CD4-positive, alpha-beta T cell treated with Interleukin-4 for 1 hour (primary cell): ENCODE results near the gene MAMDC2.

Source experiments
- DNase-seq, 2 donors: peaks; one replicate each; pipeline ENCODE4 v3.0.0-alpha.2; 2020 to 2022

Gene MAMDC2

DNA sequence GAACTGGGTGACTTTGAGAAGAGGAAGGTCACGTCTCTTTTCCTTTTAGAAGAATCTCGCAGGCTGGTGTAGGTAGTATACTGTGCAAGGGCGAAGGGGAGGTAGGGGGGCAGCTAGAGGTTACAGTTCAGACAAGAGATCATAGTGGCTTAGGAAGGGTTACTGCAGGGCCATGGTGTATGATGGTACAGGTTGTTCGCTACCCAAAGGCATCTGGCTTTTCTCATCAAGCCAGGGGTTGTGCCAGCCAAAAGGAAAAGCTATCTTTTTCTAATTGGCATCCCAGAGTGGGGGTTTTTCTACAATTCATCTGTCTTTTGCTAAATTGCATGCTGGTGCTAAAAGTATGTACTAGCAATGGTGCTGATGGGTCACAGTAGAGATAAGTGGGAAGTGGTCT is 22.8 kb downstream of the MAMDC2 start:
- no peak for DNase-seq

DNA sequence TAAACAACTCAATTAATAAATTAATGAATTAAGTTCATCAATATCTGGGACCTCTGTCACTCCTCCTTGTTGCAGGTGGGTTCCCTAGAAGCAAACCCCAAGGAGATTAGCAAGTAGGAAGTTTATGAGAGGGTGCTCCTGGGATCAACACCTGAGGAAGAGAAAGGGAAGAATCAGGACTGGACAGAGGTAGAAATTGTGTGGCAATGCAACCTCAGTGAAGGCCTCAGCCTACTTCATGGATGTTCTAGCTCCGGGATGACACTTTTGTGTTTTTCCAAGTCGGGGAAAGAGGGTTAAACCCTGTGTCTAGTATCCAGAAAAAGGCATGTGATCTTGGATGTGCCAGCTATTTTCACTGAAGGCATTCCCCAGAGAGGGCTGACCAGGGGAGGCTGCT is 23.2 kb downstream of the MAMDC2 start:
- no peak for DNase-seq

DNA sequence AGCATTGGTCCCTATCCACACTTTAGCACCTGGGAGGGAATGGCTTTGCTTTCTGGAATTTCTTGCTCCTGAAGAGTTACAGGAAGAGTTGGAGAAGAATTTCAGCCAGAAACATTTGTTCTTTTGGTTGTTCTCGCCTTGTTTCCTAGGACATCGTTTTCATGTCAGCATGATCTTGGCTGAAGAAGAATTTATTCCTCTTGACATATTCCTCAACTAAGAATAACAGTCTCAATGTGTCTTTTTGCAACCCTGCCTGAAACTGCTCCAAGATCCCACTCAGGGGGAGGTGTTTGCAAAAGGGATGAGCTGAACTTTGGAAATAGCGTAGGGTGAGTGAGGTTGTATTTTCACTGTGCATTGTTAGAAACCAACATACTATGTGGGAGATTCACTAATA is 26.1 kb downstream of the MAMDC2 start:
- DNase-seq, result no peak

DNA sequence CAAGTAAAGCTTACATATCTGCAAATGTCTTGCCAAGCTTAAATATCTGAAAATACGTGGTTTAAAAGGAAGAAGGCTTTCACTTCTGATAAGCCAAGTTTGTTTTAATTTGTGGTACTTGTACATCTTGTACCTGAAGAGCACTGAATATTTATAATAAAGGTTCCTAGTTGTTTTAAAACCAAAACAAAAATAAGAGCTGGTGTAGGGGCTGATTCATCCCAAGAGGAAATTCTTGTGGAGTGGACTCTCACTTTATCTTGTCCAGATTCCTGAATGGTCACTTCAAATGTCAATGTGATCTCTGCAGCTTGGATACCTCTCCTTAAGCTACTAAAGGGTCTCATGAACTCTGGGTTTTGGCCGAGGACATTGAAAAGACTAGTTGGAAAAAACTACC is 29.5 kb downstream of the MAMDC2 start:
- DNase-seq, result no peak

DNA sequence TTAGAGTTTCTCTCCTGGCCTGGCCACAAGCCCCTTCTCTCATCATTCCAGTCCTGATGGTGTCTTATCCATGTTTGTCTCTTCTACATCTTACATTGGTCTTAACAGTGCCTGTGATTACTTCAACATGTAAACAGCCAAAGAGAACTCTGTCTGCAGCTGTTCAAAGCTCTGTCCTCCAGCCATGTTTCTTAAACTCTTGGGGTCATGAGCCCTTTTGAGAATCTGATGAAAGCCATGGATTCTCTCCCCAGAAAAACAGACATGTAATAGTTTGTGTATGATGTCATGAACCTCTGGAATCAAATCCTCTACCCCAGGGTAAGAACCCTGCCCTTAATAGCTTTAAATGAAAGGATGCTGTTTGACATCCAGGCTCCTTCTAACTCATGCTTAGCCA is 30.1 kb downstream of the MAMDC2 start:
- DNase-seq, result no peak

DNA sequence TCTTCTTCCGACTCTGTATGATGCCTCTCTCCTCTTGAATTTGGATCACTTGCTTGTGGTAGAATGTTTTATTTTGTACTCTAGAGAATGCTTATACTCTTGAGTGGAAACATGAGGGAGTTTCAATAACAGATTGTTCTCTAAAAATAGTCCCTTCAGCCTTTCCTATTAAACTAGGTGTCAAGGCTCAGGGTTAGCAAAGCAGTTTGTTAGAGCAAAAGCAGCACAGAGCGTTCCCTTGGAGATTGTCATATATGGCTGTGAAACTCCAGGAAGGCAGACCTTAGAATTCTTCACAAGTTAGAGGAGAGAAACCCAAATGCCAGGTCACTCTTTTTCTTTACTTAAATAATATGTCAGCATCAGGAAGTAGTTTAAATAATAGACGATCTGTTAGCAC is 33.0 kb downstream of the MAMDC2 start:
- DNase-seq, result no peak

DNA sequence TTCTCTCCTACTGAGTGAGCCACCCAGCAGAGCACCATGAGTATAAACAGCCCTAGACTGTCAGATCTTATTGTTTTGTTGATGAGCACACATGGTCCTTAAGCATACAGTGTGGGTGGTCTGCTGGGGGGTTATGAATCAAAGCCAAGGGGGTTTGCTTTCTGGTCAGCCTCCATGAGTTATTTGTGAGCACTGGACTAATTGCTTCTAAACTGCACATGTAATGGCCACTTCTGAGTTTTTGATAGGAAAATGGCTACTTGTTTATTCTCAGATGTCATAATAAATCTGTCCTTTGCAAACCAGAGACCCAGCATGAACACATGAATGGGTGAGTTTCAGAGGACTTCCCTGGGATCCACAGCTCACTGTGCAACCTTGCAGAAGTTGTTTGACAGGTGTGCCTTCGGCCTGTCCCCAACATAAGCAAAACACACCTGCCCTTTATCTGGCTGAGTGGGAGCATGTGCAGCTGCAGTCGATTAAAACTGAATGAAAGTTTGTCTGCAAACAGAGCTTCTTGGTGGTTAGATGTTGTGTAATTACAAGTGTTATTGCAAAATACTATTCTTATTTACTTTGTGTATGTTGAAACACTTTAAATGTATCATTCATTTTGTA is 35.9 kb downstream of the MAMDC2 start:
- no peak for DNase-seq

DNA sequence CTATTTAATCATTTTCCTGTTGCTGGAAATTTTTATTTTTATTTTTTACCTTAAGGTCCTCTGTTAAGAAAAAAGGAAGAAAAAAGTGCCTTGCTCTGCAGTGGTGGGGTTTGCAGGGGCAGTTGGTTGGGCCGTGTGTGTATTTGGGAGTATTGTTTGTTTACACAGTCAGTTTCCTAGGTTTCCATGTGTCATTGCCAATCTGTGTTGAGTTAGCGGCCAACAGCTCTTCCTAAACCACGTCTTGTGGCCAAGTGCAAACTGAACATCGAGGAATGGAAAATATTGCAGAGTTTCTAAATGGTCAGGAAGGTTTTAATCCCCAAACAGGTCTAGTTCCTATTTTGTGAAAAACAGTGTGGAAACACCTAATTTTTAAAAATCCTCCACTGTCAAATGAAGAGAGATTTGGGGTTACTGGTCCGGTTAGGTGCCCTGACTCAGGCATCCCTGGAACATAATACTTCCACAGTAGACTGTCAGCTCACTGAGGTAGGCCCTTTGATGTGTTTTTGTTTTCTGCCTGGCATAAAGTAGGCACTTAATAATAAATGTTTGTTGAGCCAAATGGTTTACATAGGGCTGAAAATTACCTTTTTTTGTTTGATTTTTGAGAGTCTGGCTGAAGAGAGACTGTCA is 37.0 kb downstream of the MAMDC2 start:
- DNase-seq, result no peak

DNA sequence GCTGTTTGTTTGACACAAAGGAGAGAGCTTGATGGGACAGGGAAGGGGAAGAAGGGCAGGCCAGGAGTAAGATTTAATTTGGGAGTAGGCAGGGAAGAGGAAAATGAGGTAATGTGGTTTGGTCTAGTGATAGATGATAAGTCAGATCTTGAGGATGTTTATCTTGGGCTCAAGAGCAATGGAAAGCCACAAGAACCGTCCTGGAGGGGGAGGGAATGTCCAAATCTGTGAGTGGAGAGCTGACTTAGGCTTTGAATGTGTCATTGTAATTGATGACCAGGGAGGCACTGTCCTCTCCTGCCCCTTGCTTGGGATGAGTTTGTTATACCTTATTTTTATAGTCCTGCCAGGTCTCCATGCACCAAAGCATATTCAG is 37.5 kb downstream of the MAMDC2 start:
- no peak for DNase-seq

DNA sequence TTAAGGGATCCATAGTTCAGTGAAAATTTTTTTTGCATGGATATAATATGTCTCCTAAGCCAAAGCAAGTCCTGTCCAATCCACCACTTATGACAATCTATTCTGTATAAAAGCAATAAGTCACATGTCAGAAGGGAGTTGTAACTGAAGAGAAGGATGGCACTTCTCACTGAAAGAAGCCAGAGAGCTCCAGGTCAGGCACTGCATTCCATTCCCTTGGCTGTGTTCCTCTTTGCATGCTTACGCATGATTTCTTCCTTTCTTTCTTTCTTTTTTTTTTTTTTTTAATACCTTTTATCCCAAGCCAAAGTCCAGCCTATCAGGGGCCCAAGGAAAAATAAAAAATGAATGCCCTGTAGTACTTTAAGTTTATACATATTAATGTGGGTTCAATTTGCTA is 39.8 kb downstream of the MAMDC2 start:
- DNase-seq, result no peak

DNA sequence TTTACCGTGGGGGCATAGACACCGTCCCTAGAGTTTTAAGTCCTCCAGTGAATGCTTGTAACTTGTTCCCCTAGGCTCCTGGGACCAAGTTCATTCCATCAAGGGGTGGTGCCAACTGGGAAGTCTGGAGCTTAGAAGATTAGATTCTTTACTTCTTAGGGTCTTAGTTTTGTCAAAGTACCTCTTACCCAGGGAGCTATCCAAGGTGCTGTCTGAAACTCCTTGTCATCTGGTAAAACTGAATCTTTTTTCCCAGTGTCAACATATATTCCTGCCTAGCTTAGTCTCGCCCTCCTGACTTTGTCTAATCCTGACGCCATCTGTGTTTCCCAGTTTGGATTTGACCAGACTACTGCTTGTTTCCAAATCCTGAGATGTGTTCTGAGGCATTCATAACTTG is 41.6 kb downstream of the MAMDC2 start:
- DNase-seq, result no peak

DNA sequence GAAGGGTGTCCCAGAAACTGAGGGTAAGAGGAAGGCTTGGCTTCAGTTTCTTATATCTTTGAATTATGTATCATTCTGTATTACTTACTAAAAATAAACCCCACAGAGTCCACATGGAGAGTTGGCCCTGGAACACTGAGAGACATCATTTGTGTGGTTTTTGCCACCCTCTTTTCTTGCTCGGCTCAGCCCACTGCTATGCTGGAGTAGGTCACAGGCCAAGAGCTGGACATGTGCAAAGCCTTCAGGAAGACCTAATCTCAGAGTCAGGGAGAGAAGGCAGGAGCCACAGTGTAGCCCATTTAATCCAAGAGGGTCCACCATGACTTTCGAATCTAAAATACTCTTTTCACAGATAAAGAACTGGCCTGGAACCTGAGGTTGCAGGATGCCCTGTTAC is 47.5 kb downstream of the MAMDC2 start:
- DNase-seq, result no peak

DNA sequence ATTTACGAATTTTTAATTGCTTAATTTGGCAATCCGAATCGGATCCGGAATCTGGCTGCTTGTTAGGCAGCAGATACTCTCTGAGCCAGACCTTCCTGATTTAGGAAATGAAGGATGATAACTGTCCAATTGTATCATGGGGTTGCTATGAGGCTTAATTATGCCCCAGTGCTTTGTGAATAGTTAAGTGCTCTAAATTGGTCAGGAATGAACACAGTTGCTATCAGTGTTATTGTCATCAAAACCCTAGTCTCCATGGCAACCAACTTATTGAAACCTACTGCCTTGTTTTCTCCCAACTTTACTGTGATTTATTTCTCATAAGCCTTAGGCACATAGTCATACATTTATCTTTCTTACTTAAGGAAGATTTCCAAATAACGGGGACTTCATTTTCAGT is 47.9 kb downstream of the MAMDC2 start:
- no peak for DNase-seq

DNA sequence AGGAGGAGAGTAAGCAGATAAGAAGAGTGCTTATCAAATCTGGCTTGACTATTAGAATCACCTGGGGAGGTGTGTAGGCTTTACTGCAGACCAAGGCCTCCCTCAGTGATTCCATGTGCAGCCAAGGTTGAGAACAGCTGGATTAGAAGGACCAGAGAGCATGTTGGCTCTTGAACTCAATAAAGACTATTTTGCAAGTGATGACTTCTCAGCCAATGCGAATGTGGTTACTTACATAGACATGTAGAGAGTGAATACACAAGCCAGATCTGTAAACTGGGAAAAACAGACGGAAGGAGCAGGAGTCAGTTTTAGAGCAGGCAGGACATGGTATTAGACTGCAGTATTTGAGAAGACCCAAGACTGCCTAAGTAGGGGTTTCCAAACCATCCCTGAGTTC is 48.5 kb downstream of the MAMDC2 start:
- no peak for DNase-seq

DNA sequence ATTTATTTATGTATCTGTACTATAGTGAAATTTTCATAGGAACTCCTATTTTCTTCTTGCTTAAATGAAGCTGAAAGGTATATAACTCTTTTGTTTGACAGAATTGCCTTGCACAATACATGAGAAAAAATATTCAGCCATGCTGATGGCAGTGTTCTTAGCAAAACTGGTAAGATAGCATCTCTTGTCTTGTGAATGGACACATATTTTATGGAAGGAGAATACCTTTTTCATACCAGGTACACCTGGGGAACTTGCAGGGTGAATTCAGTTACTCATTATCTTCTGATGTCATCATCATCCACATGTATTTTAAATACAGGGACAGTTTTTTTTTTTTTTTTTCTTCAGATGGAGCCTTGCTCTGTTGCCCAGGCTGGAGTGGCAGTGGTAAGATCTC is 49.4 kb downstream of the MAMDC2 start:
- no peak for DNase-seq

DNA sequence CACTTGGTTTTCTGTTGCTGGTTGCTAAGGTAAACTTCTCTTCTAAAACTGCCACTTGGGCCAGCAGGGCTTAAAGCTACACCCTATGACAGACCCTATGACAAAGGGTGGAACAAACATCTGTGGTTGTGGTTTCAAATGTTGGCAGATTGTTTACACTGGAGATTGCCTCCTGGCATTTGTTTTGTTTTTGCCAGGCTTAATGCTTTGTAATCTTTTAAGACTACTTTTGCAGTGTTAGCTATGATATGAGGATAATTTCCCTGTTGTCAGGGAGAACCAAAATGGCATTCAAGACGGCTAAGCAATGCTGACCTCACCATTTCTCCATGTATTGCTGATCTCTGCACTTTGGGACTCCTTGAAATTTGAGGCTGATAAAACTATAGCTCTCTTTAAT is 50.3 kb downstream of the MAMDC2 start:
- peak in 1 of 2 donors; percentile 7 for DNase-seq

DNA sequence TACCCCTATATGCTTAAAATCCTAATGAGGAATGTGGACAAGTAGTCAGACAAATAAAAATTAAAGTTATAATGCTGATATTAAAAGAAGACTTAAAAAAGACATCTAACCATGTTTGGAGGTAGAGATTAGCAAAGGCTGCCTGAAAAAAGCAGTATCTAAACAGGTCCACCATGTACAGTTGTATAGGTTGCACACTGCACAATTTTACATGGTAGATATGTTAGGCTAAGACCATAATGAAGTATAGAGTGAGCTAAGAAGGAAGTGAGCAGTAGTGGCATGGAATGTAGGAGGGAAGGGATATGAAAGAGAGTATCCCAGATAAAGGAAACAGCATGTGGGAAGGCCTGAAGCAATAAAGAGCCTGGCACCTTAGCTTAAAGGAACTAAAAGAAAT is 51.1 kb downstream of the MAMDC2 start:
- no peak for DNase-seq

DNA sequence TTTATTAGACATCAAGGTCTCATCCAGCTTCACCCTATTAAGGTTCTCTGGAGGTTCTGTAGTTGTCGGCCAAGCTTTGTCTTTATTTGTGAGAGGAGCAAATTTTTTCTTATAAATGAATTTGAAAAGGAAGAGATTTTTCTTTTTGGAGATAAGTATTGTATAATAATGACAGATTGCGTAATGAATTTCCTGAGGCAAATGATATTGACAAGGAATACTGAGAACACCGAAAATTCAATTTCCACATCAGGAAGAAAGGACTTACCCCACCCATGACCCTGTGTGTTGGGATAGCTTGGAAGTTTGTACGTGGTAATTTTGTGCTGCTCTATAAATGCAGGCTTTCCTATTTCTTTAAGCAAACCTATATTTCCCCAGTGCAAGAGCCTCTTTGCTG is 53.5 kb downstream of the MAMDC2 start:
- no peak for DNase-seq

DNA sequence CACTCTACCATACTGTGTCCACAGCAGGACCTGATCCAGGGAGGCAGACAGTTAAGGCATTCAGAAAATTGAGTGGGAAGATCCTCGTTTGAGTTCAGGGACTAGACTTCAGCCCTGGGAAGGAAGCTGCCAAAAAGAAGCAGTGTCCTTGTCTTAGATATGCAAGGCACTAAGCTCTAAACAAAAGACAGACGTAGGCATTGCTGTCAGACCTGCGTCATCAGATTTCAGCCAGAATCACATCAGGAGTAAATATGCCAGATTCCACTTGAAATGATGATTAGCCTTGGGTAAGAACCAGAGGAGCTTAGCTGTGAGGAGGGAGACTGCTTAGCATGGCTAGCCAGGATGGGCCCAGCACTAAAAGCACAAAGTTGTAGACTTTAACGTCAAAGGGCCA is 56.7 kb downstream of the MAMDC2 start:
- DNase-seq, result no peak

DNA sequence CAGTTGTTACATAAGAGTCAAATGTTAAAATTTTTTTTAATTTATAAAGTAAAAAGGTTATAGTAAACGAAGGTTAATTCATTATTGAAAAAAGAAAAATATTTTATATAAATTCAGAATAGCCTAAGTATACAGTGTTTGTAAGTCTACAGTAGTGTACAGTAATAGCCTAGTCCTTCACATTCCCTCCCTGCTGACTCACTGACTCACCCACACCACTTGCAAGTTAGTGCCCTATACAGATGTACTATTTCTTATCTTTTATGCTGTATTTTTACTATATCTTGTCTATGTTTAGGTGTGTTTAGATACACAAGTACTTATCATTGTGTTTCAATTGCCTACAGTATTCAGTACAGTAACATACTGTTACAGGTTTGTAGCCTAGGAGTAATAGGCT is 57.6 kb downstream of the MAMDC2 start:
- DNase-seq, result no peak

DNA sequence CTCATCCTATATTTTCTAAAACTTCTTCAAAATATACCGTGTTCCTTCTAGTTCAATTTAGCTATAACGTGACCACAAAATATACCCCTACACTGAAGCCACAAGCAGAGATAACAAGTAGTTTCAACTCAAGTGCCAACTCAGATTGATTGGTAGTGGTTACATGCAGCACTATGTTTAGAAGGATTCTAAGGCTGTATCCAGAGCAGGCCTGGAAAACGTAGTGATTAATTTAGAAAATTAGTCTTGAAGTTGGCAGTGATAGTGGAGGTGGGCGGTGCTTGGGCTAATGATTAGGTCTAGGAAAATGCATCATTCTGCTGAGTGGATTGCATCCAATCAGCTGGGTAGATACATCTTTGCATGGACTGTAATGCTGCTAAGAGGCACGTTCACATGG is 61.5 kb downstream of the MAMDC2 start:
- no peak for DNase-seq

DNA sequence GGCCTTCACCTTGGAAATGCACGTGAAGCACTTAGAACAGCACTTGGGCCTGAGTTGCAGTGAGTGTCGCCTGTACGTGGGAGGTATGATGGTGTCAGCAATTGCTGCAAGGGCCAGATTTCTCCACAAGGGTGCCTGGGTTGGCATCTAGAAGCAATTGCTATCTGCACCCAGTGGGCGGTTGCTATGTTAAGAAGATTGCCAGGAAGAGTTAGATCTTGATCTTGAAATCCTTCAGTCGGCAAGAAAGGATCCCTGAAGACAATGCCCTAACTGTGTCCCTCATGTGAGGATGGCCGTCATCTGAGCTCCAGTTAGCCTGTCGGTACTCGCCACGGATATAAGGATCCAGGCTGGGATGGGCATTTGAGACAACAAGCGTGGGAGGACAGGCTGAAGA is 62.9 kb downstream of the MAMDC2 start:
- DNase-seq, result no peak

DNA sequence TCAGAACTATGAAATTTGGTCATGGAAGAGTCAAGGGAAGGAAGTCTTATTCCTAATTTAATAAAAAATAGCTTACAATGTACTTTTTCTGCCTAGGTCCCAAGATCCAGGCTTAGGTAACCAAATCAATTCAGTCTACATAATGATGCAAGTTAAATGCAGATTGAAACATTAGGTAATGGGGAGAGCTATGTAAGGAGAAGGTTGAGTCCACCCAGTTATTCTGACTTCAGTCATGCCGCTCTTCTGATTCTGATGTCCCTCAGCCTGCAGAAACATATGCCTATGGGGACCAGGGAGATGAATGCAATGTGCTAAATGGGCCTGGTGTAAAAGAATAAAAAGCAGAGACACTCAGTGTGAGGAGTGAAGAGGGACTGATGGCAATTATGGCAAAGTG is 63.9 kb downstream of the MAMDC2 start:
- DNase-seq, result no peak

DNA sequence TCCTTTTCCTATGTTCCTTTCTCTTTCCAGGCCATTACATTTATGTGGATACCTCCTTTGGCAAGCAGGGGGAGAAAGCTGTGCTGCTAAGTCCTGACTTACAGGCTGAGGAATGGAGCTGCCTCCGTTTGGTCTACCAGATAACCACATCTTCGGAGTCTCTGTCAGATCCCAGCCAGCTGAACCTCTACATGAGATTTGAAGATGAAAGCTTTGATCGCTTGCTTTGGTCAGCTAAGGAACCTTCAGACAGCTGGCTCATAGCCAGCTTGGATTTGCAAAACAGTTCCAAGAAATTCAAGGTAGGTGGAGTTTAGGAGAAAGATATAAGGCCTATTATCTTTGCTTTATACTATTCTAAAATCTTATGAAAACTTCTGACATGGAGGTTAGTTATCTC is 64.5 kb downstream of the MAMDC2 start:
- no peak for DNase-seq
